ENCODE measurements around the gene PKN1. TPM values are rescaled to one million over a fixed set of nuclear protein-coding genes. Genes with fewer than 3 reads are reported as not detected.

The PKN1 gene
- total and polyA plus RNA-seq, 2 donors (not counting 1 experiment from before 2014, with no cell fraction given) = 114 to 171 TPM

DNA sequence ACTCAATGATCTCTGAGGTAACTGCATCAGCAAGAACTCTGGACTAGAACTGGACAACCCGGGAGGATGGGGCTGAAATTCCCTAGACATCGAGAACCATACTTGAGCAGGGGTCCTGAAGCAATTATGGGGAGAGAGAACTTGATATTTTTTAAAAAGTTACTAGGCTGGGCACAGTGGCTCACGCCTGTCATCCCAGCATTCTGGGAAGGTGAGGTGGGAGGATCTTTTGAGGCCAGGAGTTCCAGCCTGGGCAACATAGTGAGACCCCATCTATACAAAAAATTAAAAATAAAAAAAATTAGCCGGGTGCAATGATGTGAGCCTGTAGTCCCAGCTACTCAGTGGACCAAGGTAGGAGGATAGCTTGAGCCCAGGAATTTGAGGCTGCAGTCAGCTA, 87.4 kb downstream of the PKN1 start:
- ChIA-PET POLR2A (no interaction called here), CTCF (interaction anchor here (2.4 kb wide), 1 partner anchor 36 kb away, joined by 7 read pairs; no protein-coding TSS in a partner anchor)
- no peak overlapping the region for H3K4me2 ChIP-seq (replicated peaks; ENCODE audit: low read depth, low read length, poor library complexity, severe bottlenecking)
- H3K27me3 ChIP-seq (replicated peaks in 1 of 4; ENCODE audit: control extremely low read depth in 1 of 4, control insufficient read depth in 3 of 4, insufficient read depth in 4 of 4, low read length in 3 of 4) = no peaks in the 10 kb centered on the region
- Mint-ChIP-seq H3K4me1 (peaks cover 47% of the 10 kb centered on the region), H3K27me3 (no peaks in the 10 kb centered on the region), H3K27ac (no peak overlapping the region), H3K9me3 (ENCODE audit: insufficient read depth) (no peaks in the 10 kb centered on the region), H3K4me3 (no peak overlapping the region)
- 92% methylated on average over 2 of the region's 4 CpGs for WGBS (ENCODE audit: insufficient coverage)
- no peak overlapping the region for H3K27ac ChIP-seq (ENCODE audit: low read length in 2 of 2)
- peaks cover 0 to 7% of the 10 kb centered on the region in 2 experiments for H3K36me3 ChIP-seq (replicated peaks in 1 of 2; ENCODE audit: control extremely low read depth in 1 of 2, control insufficient read depth in 1 of 2, extremely low read depth in 1 of 2, insufficient read depth in 2 of 2, low read length in 1 of 2)
- intact Hi-C loops (cut with micrococcal nuclease) = no loop called here
- DNase-seq (no peak), ATAC-seq (ENCODE audit: low read depth) (no peak)
- H3K79me2 ChIP-seq (ENCODE audit: control insufficient read depth, insufficient read depth, low read length) = peaks cover 21% of the 10 kb centered on the region
- H2AFZ ChIP-seq (ENCODE audit: insufficient read depth, low read depth, low read length, poor library complexity, severe bottlenecking) = no peak overlapping the region
- peaks cover 45 to 53% of the 10 kb centered on the region in 2 donors for H3K4me1 ChIP-seq (ENCODE audit: control insufficient read depth in 2 of 2, insufficient read depth in 2 of 2, low read length in 2 of 2)
- H3K4me3 ChIP-seq (ENCODE audit: control extremely low read depth in 1 of 5, extremely low read depth in 1 of 5, insufficient read depth in 1 of 5, low read depth in 2 of 5, low read length in 4 of 5) = no peak overlapping the region
- no peak overlapping the region for H3K9ac ChIP-seq (ENCODE audit: low read length)
- peaks cover 25% of the 10 kb centered on the region for H4K20me1 ChIP-seq (ENCODE audit: control insufficient read depth, insufficient read depth, low read length, poor library complexity, severe bottlenecking)
- TF ChIP-seq, protein P1, sequence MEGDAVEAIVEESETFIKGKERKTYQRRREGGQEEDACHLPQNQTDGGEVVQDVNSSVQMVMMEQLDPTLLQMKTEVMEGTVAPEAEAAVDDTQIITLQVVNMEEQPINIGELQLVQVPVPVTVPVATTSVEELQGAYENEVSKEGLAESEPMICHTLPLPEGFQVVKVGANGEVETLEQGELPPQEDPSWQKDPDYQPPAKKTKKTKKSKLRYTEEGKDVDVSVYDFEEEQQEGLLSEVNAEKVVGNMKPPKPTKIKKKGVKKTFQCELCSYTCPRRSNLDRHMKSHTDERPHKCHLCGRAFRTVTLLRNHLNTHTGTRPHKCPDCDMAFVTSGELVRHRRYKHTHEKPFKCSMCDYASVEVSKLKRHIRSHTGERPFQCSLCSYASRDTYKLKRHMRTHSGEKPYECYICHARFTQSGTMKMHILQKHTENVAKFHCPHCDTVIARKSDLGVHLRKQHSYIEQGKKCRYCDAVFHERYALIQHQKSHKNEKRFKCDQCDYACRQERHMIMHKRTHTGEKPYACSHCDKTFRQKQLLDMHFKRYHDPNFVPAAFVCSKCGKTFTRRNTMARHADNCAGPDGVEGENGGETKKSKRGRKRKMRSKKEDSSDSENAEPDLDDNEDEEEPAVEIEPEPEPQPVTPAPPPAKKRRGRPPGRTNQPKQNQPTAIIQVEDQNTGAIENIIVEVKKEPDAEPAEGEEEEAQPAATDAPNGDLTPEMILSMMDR (IDR thresholded peaks at IDR 0.05) = no peak
- no peak for TF ChIP-seq EZH2 (IDR thresholded peaks at IDR 0.05; ENCODE audit: borderline replicate concordance, insufficient read depth, low read depth, low read length, poor library complexity, severe bottlenecking)
- no peaks in the 10 kb centered on the region for H3K9me3 ChIP-seq (ENCODE audit: control extremely low read depth in 1 of 3, control insufficient read depth in 2 of 3, insufficient read depth in 1 of 3, low read length in 2 of 3)

Small RNA genes lying within 50 kb of the gene (small RNA-seq; reads per million reads assigned to genes)
- not detected for gene SNRPGP15 (ENCODE audit: insufficient read length, low read depth, low replicate concordance)

Other genes starting within 250 kb of the PKN1 start
- 0.85 and 1.8 TPM in 2 replicates for gene ADGRL1, start 227.1 kb upstream of the PKN1 start, total RNA-seq
- 0.64 and 0.68 TPM in 2 replicates for gene ADGRL1, start 227.1 kb upstream of the PKN1 start, polyA plus RNA-seq
- gene ADGRE5, start 51.9 kb upstream of the PKN1 start, total RNA-seq = 187 and 188 TPM in 2 replicates
- gene ADGRE5, start 51.9 kb upstream of the PKN1 start, polyA plus RNA-seq = 116 and 194 TPM in 2 replicates
- 168 and 178 TPM in 2 replicates for gene DDX39A, start 14.0 kb upstream of the PKN1 start, total RNA-seq
- 393 and 669 TPM in 2 replicates for gene DDX39A, start 14.0 kb upstream of the PKN1 start, polyA plus RNA-seq
- 0.27 TPM in 1 of 2 replicates, not detected in the other for gene PTGER1, start 42.0 kb downstream of the PKN1 start, total RNA-seq
- gene PTGER1, start 42.0 kb downstream of the PKN1 start, polyA plus RNA-seq = not detected in 2 replicates
- 10.7 and 12.0 TPM in 2 replicates for gene GIPC1, start 62.8 kb downstream of the PKN1 start, total RNA-seq
- gene GIPC1, start 62.8 kb downstream of the PKN1 start, polyA plus RNA-seq = 8.6 and 11.3 TPM in 2 replicates
- gene DNAJB1, start 85.1 kb downstream of the PKN1 start, total RNA-seq = 72.8 and 82.1 TPM in 2 replicates
- 136 and 194 TPM in 2 replicates for gene DNAJB1, start 85.1 kb downstream of the PKN1 start, polyA plus RNA-seq
- 68.9 and 72.4 TPM in 2 replicates for gene TECR, start 96.3 kb downstream of the PKN1 start, total RNA-seq
- 97.0 and 129 TPM in 2 replicates for gene TECR, start 96.3 kb downstream of the PKN1 start, polyA plus RNA-seq
- gene NDUFB7, start 138.8 kb downstream of the PKN1 start, total RNA-seq = 71.5 and 72.4 TPM in 2 replicates
- gene NDUFB7, start 138.8 kb downstream of the PKN1 start, polyA plus RNA-seq = 86.3 and 168 TPM in 2 replicates
- 121 and 127 TPM in 2 replicates for gene CLEC17A, start 149.8 kb downstream of the PKN1 start, total RNA-seq
- 163 and 180 TPM in 2 replicates for gene CLEC17A, start 149.8 kb downstream of the PKN1 start, polyA plus RNA-seq
- 0.17 TPM in 1 of 2 replicates, not detected in the other for gene ADGRE3, start 241.5 kb downstream of the PKN1 start, total RNA-seq
- gene ADGRE3, start 241.5 kb downstream of the PKN1 start, polyA plus RNA-seq = 0.46 TPM in 1 of 2 replicates, not detected in the other

Measured in B cell (primary cell).